Heart right ventricle (tissue), 16 donors: ENCODE measurements around the gene KCNMA1. TPM values are rescaled to one million over a fixed set of nuclear protein-coding genes. Genes with fewer than 3 reads are reported as not detected.

Experiments
- ATAC-seq, 8 donors: fragments of 200-7000 bp; cut with Tn5 transposase; one replicate each; pipeline ENCODE4 v1.9.1; 2020; ENCODE audit warnings: mild to moderate bottlenecking in 8 of 8, moderate library complexity in 8 of 8, moderate number of reproducible peaks in 1 of 8
- DNase-seq, 2 donors: peaks; one replicate each; pipeline ENCODE4 v3.0.0-alpha.2; 2020
- H3K27ac ChIP-seq, 10 donors: fragments of 200-600 bp; sonication (generic) in 2 of 10; one replicate each; pipeline versions ENCODE4 v1.5.0 to v1.8.0; 2020 to 2022; ENCODE audit warnings: mild to moderate bottlenecking in 3 of 10
- H3K27me3 ChIP-seq, 7 donors: fragments of 200-600 bp; one replicate each; pipeline ENCODE4 v1.8.0; 2021 to 2022; ENCODE audit warnings: mild to moderate bottlenecking in 2 of 7
- H3K36me3 ChIP-seq, 9 donors: fragments of 200-600 bp; sonication (generic) in 1 of 9; one replicate each; pipeline versions ENCODE4 v1.5.0 to v1.8.0; 2020 to 2022; ENCODE audit warnings: mild to moderate bottlenecking in 2 of 9
- H3K4me1 ChIP-seq, 9 donors: fragments of 200-600 bp; sonication (generic) in 1 of 9; one replicate each; pipeline versions ENCODE4 v1.5.0 to v1.8.0; 2020 to 2022; ENCODE audit warnings: mild to moderate bottlenecking in 4 of 9
- H3K4me3 ChIP-seq, 10 donors: fragments of 200-600 bp; sonication (generic) in 2 of 10; one replicate each; pipeline versions ENCODE4 v1.5.0 to v1.8.0; 2020 to 2022; ENCODE audit warnings: mild to moderate bottlenecking in 7 of 10, moderate library complexity in 2 of 10
- H3K9me3 ChIP-seq, 11 donors: fragments of 200-600 bp in 10 of 11; sonication (generic) in 2 of 11; one replicate each; pipeline versions ENCODE4 v1.5.0 to v1.8.0; 2013 to 2022; ENCODE audit warnings: mild to moderate bottlenecking in 2 of 11, control low read depth in 1 of 11, moderate library complexity in 1 of 11
- WGBS, 2 donors: extraction: QIAGEN DNeasy Blood & Tissue Kit; methylation state at CpG; one replicate each; pipeline ENCODE4 v1.1.7; 2013; ENCODE audit warnings: inconsistent platforms in 1 of 2; 5-methylcytosine and 5-hydroxymethylcytosine counted together
- intact Hi-C, 10 donors: fragments of 100-400 bp; cut with DNase I; formaldehyde crosslinking; loops; one replicate each; pipeline versions ENCODE4 v1.11.1 to v1.14.2; 2022
- polyA plus RNA-seq, 2 donors: library from polyadenylated mRNA; stranded (reverse); fragments of 200-250 nt; gene quantifications; one replicate each; pipeline ENCODE4 v1.2.3, GENCODE V29; 2013
- total RNA-seq, 10 donors: library from RNA; stranded (reverse); fragmentation: NEBNext Ultra II Directional in 3 of 10; extraction: Animal tissue kit (Norgen Biotek cat#: 25700) in 3 of 10; gene quantifications; one replicate each; pipeline versions ENCODE4 v1.2.1 to v1.2.4, GENCODE V29; 2021 to 2023
- TF ChIP-seq, protein P1 (sequence below), 9 donors: fragments of 200-600 bp; sonication (generic) in 2 of 9; IDR thresholded peaks; one replicate each; pipeline versions ENCODE4 v1.5.0 to v1.8.0; 2021 to 2022; ENCODE audit warnings: antibody characterized with exemption in 9 of 9, mild to moderate bottlenecking in 5 of 9, moderate library complexity in 1 of 9
- donor health status: Arrhythmogenic right ventricular cardiomyopathy.
- donor health status: ischemic (EF 13 %, LVEDD 7.1; RV severe dilation, severe dysfunction).
- donor health status: healthy with polysubstance abuse.
- donor health status: DM: no; HTN: yes; CAD: no.
- donor health status: DM: no; HTN: no; CAD: no.
- donor health status: ischemic (EF 25% LVEDD 6.9; RV normal size, moderate dysfunction).
- donor health status: ischemic (EF 25% LVEDD 5.7; RV mildly dilated, moderate dysfunction).
- donor health status: healthy.
- donor health status: DM: yes; HTN: yes; CAD: no.
- donor health status: Ischemic cardiomyopathy.
- donor health status: ischemic (EF 35%, LVEDD 5.7; RV mildly dilated, moderate dysfunction).
- donor health status: nonischemic (EF 11% LVEDD 7.7; RV severe dilation, severe dysfunction).
- donor health status: DM: yes; HTN: yes; CAD: no.
- donor health status: PGD.
- donor health status: ischemic (EF 29% LVEDD 5.4; RV normal size, mild dysfunction).
- donor health status: nonischemic (EF 23%, LVEDD 6.1; RV moderate dilation, normal function).

KCNMA1 gene
- total and polyA plus RNA-seq, 12 donors = 0.59 to 5.3 (median 1.6) TPM

GRCh38 chr10:77562742-77563141 is 74.9 kb downstream of the KCNMA1 start:
- no peak for DNase-seq
- peaks cover 0 to 65% (median 20%) of the 10 kb centered on the region in 7 donors for H3K27me3 ChIP-seq
- no peak for ATAC-seq
- WGBS, 2 donors = 36 to 37% methylated on average over 3 of the region's 3 CpGs
- no peaks in the 10 kb centered on the region for H3K9me3 ChIP-seq
- no peaks in the 10 kb centered on the region for H3K4me1 ChIP-seq
- H3K36me3 ChIP-seq = no peaks in the 10 kb centered on the region
- H3K27ac ChIP-seq = no peak overlapping the region
- TF ChIP-seq, protein P1, sequence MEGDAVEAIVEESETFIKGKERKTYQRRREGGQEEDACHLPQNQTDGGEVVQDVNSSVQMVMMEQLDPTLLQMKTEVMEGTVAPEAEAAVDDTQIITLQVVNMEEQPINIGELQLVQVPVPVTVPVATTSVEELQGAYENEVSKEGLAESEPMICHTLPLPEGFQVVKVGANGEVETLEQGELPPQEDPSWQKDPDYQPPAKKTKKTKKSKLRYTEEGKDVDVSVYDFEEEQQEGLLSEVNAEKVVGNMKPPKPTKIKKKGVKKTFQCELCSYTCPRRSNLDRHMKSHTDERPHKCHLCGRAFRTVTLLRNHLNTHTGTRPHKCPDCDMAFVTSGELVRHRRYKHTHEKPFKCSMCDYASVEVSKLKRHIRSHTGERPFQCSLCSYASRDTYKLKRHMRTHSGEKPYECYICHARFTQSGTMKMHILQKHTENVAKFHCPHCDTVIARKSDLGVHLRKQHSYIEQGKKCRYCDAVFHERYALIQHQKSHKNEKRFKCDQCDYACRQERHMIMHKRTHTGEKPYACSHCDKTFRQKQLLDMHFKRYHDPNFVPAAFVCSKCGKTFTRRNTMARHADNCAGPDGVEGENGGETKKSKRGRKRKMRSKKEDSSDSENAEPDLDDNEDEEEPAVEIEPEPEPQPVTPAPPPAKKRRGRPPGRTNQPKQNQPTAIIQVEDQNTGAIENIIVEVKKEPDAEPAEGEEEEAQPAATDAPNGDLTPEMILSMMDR (IDR thresholded peaks at IDR 0.05) = no peak
- H3K4me3 ChIP-seq = no peak overlapping the region
- intact Hi-C loops = no loop called here

GRCh38 chr10:77561991-77562390 is 75.6 kb downstream of the KCNMA1 start:
- intact Hi-C loops = no loop called here
- Histone ChIP-seq H3K36me3 (no peaks in the 10 kb centered on the region), H3K4me3 (no peak overlapping the region), H3K9me3 (no peaks in the 10 kb centered on the region), H3K27me3 (peaks cover 0 to 60% (median 20%) of the 10 kb centered on the region in 7 donors), H3K4me1 (no peaks in the 10 kb centered on the region), H3K27ac (no peak overlapping the region)
- no peak for DNase-seq
- WGBS, 2 donors = 90 to 97% methylated on average over 3 of the region's 3 CpGs
- TF ChIP-seq, protein P1 (IDR thresholded peaks at IDR 0.05) = no peak
- ATAC-seq = no peak

DNA sequence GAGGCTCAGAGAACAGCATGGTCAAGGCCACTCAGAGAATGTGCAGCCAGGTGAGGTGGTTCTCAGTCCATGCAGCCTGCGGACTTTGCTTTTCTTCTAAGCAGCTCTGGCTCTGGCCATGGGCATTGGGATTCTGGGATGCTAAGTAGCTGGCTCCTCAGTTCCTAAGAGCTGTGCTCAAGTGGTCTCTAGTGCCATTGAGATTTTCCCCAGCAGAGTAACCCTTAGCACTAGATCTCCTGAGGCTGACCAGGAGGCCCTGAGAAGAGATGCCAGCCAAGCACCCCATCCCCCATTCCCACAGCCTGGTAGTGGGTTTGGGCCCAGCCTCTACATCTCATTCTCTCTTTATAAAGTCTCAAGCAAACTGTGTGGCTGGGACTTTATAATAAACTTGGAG is 77.1 kb downstream of the KCNMA1 start:
- H3K4me1 ChIP-seq = peaks cover 0 to 12% (median 0%) of the 10 kb centered on the region in 9 donors
- no peak for DNase-seq
- H3K9me3 ChIP-seq = no peaks in the 10 kb centered on the region
- H3K27ac ChIP-seq = no peak overlapping the region
- TF ChIP-seq, protein P1 (IDR thresholded peaks at IDR 0.05) = no peak
- no peak overlapping the region for H3K4me3 ChIP-seq
- no peaks in the 10 kb centered on the region for H3K36me3 ChIP-seq
- intact Hi-C loops = no loop called here
- 87 to 95% methylated on average over 1 of the region's 1 CpG for WGBS, 2 donors
- no peak for ATAC-seq
- peaks cover 0 to 49% (median 15%) of the 10 kb centered on the region in 7 donors for H3K27me3 ChIP-seq

GRCh38 chr10:77560052-77560451 is 77.6 kb downstream of the KCNMA1 start:
- ATAC-seq = no peak
- 96% methylated on average over 3 of the region's 3 CpGs for WGBS, 2 donors
- Histone ChIP-seq H3K4me3 (no peak overlapping the region), H3K36me3 (no peaks in the 10 kb centered on the region), H3K27ac (no peak overlapping the region), H3K27me3 (peaks cover 0 to 45% (median 15%) of the 10 kb centered on the region in 7 donors), H3K4me1 (peaks cover 0 to 16% (median 0%) of the 10 kb centered on the region in 9 donors), H3K9me3 (no peaks in the 10 kb centered on the region)
- no peak for DNase-seq
- intact Hi-C loops = no loop called here
- TF ChIP-seq, protein P1 (IDR thresholded peaks at IDR 0.05) = no peak
